Upper lobe of left lung (tissue), 6 donors: ENCODE results near the gene CSNK1A1L. TPM values are rescaled to one million over a fixed set of nuclear protein-coding genes. Genes with fewer than 3 reads are reported as not detected.

Source experiments
- ATAC-seq, 2 donors: fragments of 200-7000 bp; cut with Tn5 transposase; one replicate each; pipeline ENCODE4 v1.9.1; 2022; ENCODE audit warnings: mild to moderate bottlenecking in 2 of 2, moderate library complexity in 2 of 2; ENCODE audit not compliant: low FRiP score in 2 of 2
- DNase-seq, 2 donors: peaks; one replicate each; pipeline ENCODE4 v3.0.0-alpha.2; 2019 to 2020
- H3K27ac ChIP-seq, 4 donors: fragments of 200-600 bp; sonication (generic); one replicate each; pipeline ENCODE4 v1.5.1; 2016 to 2019
- H3K27me3 ChIP-seq, 4 donors: fragments of 200-600 bp; sonication (generic); one replicate each; pipeline ENCODE4 v1.5.1; 2017 to 2019
- H3K36me3 ChIP-seq, 4 donors: fragments of 200-600 bp; sonication (generic); one replicate each; pipeline ENCODE4 v1.5.1; 2016 to 2019
- H3K4me1 ChIP-seq, 4 donors: fragments of 200-600 bp; sonication (generic); one replicate each; pipeline ENCODE4 v1.5.1; 2018 to 2019
- H3K4me3 ChIP-seq, 4 donors: fragments of 200-600 bp; sonication (generic); one replicate each; pipeline ENCODE4 v1.5.1; 2017 to 2019; ENCODE audit warnings: mild to moderate bottlenecking in 2 of 4, moderate library complexity in 1 of 4
- H3K9me3 ChIP-seq, 4 donors: fragments of 200-600 bp; sonication (generic); one replicate each; pipeline ENCODE4 v1.5.1; 2018 to 2019
- CTCF ChIP-seq, 6 experiments: fragments of 450-650 bp in 4 of 6; fragments of 200-600 bp in 2 of 6; sonication (generic) in 2 of 6; IDR thresholded peaks; one replicate each; pipeline ENCODE4 v1.5.1; 2016 to 2019; ENCODE audit warnings: antibody characterized with exemption in 6 of 6
- EP300 ChIP-seq, 4 donors: sonication (generic); formaldehyde crosslinking; IDR thresholded peaks; one replicate each; pipeline ENCODE4 v1.5.1; 2017; ENCODE audit warnings: antibody characterized with exemption in 4 of 4, control low read depth in 2 of 4
- POLR2A ChIP-seq, 4 donors: fragments of 450-650 bp; IDR thresholded peaks; one replicate each; pipeline ENCODE4 v1.5.1; 2016 to 2017; ENCODE audit warnings: antibody characterized with exemption in 4 of 4, mild to moderate bottlenecking in 2 of 4
- POLR2AphosphoS5 ChIP-seq, 2 donors: sonication (generic); formaldehyde crosslinking; IDR thresholded peaks; one replicate each; pipeline ENCODE4 v1.5.1; 2017; ENCODE audit warnings: antibody characterized with exemption in 2 of 2
- WGBS, 2 donors: methylation state at CpG; one replicate each; pipeline ENCODE4 v1.1.5; 2017 to 2018; 5-methylcytosine and 5-hydroxymethylcytosine counted together
- total RNA-seq, 6 donors: library from RNA; depleted of rRNA in 4 of 6; stranded (reverse); fragments of >200 nt in 4 of 6; gene quantifications; one replicate each; pipeline versions ENCODE4 v1.1.0 to v1.2.1, GENCODE V29; 2016 to 2021
- donor health status: DM: no; HTN: no; CAD: no; lungs with moderate emphysema.
- donor health status: DM: no; HTN: yes; CAD: no; lungs with severe emphysema.

CSNK1A1L gene
- total RNA-seq, 6 donors from 2014 or later = not detected

- ATAC-seq = peak; percentile 19 to 58
- WGBS, 2 donors = 79 to 100% methylated on average over 2 to 8 of the region's 9 CpGs
- no peak for DNase-seq
- H3K27me3 ChIP-seq = no peaks in the 10 kb centered on the region
- TF ChIP-seq EP300 (IDR thresholded peaks at IDR 0.05) (no peak), CTCF (IDR thresholded peaks at IDR 0.05) (no peak), POLR2A (IDR thresholded peaks at IDR 0.05) (no peak), POLR2AphosphoS5 (IDR thresholded peaks at IDR 0.05) (no peak)
- H3K4me3 ChIP-seq = no peak overlapping the region
- H3K27ac ChIP-seq = no peak overlapping the region
- no peaks in the 10 kb centered on the region for H3K36me3 ChIP-seq
- no peaks in the 10 kb centered on the region for H3K4me1 ChIP-seq
- H3K9me3 ChIP-seq = no peaks in the 10 kb centered on the region
Observed at GRCh38 chr13:37070145-37070695, 35.2 kb downstream of the CSNK1A1L start.

- H3K27me3 ChIP-seq = no peaks in the 10 kb centered on the region
- H3K4me1 ChIP-seq = no peaks in the 10 kb centered on the region
- H3K9me3 ChIP-seq = no peaks in the 10 kb centered on the region
- WGBS, 2 donors = 88% methylated on average over 12 of the region's 22 CpGs; no CpG with 5 or more reads in 1 of the 2 donors
- TF ChIP-seq CTCF (IDR thresholded peaks at IDR 0.05) (no peak), EP300 (IDR thresholded peaks at IDR 0.05) (no peak), POLR2A (IDR thresholded peaks at IDR 0.05) (no peak)
- no peak overlapping the region for H3K4me3 ChIP-seq
- H3K36me3 ChIP-seq = no peaks in the 10 kb centered on the region
- DNase-seq (peak in 1 of 2 donors; percentile 79), ATAC-seq (peak; percentile 19 to 26)
- H3K27ac ChIP-seq = no peak overlapping the region
Observed at GRCh38 chr13:37069597-37070103, 35.8 kb downstream of the CSNK1A1L start.

GRCh38 chr13:37068962-37069361 is 36.5 kb downstream of the CSNK1A1L start:
- no peak for DNase-seq
- no peak overlapping the region for H3K27ac ChIP-seq
- no peaks in the 10 kb centered on the region for H3K27me3 ChIP-seq
- H3K4me1 ChIP-seq = no peaks in the 10 kb centered on the region
- no peaks in the 10 kb centered on the region for H3K36me3 ChIP-seq
- no peak for ATAC-seq
- H3K9me3 ChIP-seq = no peaks in the 10 kb centered on the region
- no peak overlapping the region for H3K4me3 ChIP-seq
- no peak for TF ChIP-seq POLR2AphosphoS5 (IDR thresholded peaks at IDR 0.05)
- no peak for TF ChIP-seq EP300 (IDR thresholded peaks at IDR 0.05)
- TF ChIP-seq POLR2A (IDR thresholded peaks at IDR 0.05) = no peak
- TF ChIP-seq CTCF (IDR thresholded peaks at IDR 0.05) = no peak

GRCh38 chr13:37067874-37068273 is 37.6 kb downstream of the CSNK1A1L start:
- 51 to 79% methylated on average over 2 of the region's 2 CpGs for WGBS, 2 donors
- Histone ChIP-seq H3K9me3 (no peaks in the 10 kb centered on the region), H3K27me3 (no peaks in the 10 kb centered on the region), H3K36me3 (no peaks in the 10 kb centered on the region), H3K27ac (no peak overlapping the region), H3K4me3 (no peak overlapping the region), H3K4me1 (no peaks in the 10 kb centered on the region)
- ATAC-seq = no peak
- TF ChIP-seq POLR2AphosphoS5 (IDR thresholded peaks at IDR 0.05) = no peak
- no peak for TF ChIP-seq CTCF (IDR thresholded peaks at IDR 0.05)
- TF ChIP-seq EP300 (IDR thresholded peaks at IDR 0.05) = no peak
- no peak for TF ChIP-seq POLR2A (IDR thresholded peaks at IDR 0.05)
- DNase-seq = no peak

GRCh38 chr13:37065890-37066526 is 39.5 kb downstream of the CSNK1A1L start:
- H3K4me3 ChIP-seq = no peak overlapping the region
- ATAC-seq = no peak
- TF ChIP-seq EP300 (IDR thresholded peaks at IDR 0.05) = no peak
- no peak for TF ChIP-seq POLR2AphosphoS5 (IDR thresholded peaks at IDR 0.05)
- no peak for TF ChIP-seq CTCF (IDR thresholded peaks at IDR 0.05)
- no peak for TF ChIP-seq POLR2A (IDR thresholded peaks at IDR 0.05)
- H3K36me3 ChIP-seq = no peaks in the 10 kb centered on the region
- no peaks in the 10 kb centered on the region for H3K27me3 ChIP-seq
- 79 to 82% methylated on average over 6 of the region's 6 CpGs for WGBS, 2 donors
- H3K27ac ChIP-seq = no peak overlapping the region
- no peaks in the 10 kb centered on the region for H3K4me1 ChIP-seq
- no peak for DNase-seq
- no peaks in the 10 kb centered on the region for H3K9me3 ChIP-seq
